HG03196 (cell line): ENCODE data around the gene RGMA.
A peak's percentile ranks its signal among the peaks of the same experiment; 100 is the strongest.
"Not testable (repeated sequence)": the region's sequence is repeated elsewhere in the genome, so short reads cannot be mapped to it uniquely, and the experiment has no call there.

Source experiments
- ATAC-seq: cut with Tn5 transposase; IDR thresholded peaks from one replicate; pipeline ENCODE4 v1.9.1; 2021; ENCODE audit not compliant: unreplicated experiment

The RGMA gene

DNA sequence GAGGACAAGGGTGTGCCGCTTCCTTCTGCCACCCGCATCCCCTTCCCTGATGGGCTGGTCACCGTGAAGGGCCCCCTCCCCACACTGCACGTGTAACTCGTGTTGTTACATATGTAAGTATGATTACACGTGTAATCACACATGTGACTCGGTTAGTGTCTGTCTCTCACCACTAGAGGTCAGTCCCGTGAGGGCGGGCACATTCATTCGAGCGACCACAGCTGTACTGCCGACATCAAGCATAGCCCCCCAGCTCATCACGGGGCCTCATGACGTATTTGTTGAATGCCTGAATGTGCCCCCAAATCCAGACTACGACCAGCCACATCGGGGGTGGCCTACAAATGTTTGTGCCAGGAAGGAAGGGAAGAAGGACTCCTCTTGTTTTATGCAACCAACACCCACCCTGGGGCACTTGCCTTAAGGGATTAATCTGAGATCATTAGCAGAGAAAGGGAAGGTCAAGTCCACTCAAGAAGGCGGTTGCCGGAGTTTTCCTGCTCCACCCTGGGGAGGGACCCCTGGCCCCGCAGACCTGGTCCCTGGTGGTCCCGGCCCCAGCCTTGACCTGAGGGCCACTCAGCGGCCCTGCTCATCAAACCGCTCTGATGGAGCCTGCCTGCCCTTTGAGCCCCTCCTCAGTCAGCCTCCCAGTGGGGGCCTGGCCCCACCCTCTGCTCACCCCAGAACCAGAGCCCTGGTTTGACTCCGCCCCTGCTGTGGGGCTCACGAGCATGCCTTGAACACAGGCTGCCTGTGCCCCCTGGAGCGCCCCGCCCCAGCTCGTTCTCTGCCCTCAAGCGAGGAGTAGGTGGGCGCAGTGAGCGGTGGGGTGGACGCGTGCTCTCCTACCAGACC, 52.8 kb downstream of the RGMA start:
- ATAC-seq: peak; percentile 78

GRCh38 chr15:93035092-93035915, 53.7 kb downstream of the RGMA start:
- ATAC-seq: no peak

DNA sequence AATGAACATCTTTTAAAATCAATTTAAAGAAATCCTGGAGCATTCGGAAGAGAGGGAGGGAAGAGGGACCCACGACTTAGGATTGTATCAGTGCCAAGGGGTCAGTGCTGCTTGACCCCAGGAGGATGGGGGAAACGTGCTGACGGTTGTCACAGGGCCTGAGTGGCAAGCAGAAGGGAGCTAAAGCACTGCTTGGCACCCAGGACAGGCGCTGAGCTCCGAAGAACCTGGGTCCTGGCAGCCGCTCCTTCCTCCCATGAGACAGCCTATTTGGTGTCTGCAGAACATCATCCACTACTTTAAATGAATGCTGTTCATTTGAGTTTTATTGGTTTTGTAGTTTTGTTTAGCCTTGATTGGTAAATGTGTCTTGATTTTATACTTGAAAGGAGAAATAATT, 54.5 kb downstream of the RGMA start:
- ATAC-seq: no peak

- ATAC-seq: no peak
Measured at GRCh38 chr15:93033434-93034045, 55.5 kb downstream of the RGMA start.

GRCh38 chr15:93032515-93033206, 56.4 kb downstream of the RGMA start:
- not testable (repeated sequence) for ATAC-seq

DNA sequence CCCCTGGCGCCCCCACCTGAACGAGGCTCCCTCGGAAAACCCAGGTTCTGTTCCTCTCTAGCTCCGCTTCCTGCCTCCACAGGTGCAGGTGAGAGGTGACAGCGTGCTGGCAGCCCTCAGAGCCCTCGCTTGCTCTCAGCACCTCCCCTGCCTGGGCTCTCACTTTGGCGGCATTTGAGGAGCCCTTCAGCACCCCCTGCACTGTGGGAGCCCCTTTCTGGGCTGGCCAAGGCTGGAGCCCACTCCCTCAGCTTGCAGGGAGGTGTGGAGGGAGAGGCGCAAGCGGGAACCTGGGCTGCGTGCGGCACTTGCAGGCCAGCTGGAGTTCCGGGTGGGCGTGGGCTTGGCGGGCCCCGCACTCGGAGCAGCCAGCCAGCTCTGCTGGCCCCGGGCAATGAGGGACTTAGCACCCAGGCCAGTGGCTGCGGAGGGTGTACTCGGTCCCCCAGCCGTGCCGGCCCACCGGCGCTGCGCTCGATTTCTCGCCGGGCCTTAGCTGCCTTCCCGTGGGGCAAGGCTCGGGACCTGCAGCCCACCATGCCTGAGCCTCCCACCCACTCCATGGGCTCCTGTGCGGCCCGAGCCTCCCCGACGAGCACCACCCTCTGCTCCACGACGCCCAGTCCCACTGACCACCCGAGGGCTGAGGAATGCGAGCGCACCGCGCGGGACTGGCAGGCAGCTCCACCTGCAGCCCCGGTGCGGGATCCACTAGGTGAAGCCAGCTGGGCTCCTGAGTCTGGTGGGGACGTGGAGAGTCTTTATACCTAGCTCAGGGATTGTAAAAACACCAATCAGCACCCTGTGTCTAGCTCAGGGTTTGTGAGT, 57.2 kb downstream of the RGMA start:
- not testable (repeated sequence) for ATAC-seq

GRCh38 chr15:93031103-93031464, 57.9 kb downstream of the RGMA start:
- ATAC-seq: no peak

- ATAC-seq: peak; percentile 74
Measured at GRCh38 chr15:93030430-93031102, 58.4 kb downstream of the RGMA start.

DNA sequence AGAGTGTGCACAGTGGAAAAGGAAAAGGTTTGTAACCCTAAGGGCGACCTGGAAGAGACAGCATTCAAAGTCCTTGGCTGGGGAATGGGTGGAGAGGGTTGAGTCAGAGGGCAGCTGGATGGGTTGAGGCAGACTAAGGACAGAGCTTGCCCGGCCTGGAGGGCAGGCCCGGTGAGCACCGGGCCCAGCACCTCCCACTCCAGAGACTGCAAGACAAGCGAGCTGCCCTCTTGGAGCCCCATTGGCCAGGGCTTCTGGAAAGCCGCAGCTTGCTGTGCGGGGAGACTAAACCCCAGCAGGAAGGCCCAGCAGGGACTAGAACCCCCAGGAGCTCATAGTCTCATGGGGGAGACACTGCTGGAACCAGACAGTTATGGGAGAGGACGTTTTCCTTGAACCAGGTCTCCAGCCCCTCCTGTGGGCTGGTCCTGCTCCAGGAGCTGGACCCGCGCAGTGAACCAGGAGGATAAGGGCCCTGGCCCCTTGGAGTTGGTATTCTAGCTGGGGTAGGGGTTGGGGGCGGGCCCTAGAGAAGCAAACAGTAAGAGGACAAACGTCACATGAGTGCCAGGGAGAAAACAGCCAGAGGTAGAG, 59.1 kb downstream of the RGMA start:
- ATAC-seq: no peak

DNA sequence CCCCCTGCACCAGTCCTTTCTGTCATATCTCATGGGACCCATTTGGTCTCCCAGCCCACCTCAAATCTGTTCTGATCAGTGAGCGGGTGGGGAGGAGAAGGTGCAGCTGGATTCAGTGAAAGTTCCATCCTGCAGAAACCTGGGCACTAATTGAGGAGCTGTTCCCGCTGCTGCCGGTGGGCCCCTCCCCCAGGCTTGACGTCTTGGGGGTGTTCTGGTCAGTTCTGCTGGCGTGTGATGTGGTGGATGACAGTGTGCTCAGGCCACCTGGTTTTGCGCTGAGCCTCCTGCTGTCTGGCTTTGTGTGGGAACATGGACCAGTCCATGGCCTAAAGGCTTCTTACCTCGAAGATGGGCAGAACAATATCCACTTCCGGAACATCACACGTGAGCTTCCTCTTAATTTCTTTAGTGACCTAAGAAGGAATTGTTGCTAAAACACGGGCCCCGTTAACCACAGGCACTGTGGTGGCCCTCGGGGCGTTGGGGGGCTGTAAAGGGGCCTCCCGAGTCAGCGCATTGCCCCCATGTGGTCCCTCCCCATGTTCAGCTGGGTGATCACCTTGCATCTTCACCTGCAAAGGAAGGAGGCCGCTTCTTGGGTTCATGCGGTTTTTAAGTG, 59.7 kb downstream of the RGMA start:
- ATAC-seq: no peak

DNA sequence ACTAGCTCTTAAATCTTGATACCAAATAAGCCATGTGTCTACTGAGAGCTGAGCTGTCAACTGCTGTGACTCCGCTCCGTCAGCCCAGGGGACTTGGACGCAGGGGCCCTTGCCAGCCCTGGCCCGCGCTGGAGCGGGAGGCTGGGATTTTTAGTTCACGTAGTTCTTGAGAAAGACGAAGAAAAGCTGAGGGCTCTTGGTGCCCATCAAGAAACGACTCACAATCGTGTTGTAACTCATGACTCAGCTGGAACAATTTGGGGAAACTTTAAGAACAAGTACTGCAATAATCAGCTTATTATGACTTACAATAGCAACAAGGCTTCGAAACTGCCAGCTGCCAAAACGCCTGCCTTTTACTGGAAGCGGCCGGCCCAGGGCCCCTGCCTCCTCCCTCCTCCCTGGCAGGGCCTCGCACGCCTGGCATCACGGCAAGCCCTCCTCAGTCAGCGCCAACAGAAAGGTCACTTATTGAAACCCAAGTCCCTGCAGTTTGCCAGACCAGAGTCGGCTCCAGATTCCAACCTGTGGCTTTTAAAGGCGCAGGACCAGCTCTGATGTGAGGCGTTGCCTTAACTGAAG, 60.3 kb downstream of the RGMA start:
- ATAC-seq: no peak

DNA sequence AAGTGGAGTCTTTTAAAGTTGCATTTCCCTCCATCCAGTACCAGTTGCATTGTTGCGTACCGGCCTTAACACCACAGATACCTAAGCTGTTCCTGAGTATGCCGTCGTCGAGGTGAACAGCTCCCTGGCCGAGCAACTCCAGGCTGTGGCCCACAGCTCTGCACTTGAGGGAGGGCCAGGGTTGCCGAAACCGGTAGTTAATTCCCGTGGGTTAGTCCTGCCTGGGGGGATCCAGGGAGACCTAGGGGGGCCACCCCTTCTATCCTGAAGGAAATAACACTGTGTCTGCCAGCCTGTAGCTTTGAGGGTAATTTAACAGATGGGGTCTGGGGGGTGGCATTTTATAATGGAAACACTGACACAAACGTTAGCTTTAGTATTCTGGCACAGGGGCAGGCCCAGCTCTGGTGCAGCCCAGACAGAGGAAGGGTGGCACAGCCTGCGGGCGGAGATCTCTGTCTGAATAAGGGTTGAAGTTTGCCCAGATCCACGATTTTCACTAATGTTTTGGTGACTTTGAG, 60.8 kb downstream of the RGMA start:
- ATAC-seq: no peak

- ATAC-seq: no peak
Measured at GRCh38 chr15:93027413-93027812, 61.6 kb downstream of the RGMA start.

- no peak for ATAC-seq
Measured at GRCh38 chr15:93026380-93026817, 62.6 kb downstream of the RGMA start.

DNA sequence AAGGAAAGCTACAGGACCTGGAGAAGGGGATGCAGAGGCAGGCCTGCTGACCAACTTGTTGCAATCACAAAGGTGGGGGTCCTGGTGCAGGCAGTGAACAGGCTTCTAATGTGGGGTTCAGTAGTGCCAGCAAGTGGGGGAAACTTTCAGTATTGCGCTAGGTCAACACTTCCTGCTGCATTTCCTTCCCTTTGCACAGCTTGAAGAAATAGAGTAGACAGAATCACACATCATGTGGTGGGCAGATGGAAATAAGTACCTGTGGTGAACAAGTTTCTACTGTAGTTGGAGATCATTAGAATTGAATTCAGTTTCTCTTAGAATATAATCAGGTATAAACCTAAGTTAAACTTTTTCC, 63.4 kb downstream of the RGMA start:
- no peak for ATAC-seq

DNA sequence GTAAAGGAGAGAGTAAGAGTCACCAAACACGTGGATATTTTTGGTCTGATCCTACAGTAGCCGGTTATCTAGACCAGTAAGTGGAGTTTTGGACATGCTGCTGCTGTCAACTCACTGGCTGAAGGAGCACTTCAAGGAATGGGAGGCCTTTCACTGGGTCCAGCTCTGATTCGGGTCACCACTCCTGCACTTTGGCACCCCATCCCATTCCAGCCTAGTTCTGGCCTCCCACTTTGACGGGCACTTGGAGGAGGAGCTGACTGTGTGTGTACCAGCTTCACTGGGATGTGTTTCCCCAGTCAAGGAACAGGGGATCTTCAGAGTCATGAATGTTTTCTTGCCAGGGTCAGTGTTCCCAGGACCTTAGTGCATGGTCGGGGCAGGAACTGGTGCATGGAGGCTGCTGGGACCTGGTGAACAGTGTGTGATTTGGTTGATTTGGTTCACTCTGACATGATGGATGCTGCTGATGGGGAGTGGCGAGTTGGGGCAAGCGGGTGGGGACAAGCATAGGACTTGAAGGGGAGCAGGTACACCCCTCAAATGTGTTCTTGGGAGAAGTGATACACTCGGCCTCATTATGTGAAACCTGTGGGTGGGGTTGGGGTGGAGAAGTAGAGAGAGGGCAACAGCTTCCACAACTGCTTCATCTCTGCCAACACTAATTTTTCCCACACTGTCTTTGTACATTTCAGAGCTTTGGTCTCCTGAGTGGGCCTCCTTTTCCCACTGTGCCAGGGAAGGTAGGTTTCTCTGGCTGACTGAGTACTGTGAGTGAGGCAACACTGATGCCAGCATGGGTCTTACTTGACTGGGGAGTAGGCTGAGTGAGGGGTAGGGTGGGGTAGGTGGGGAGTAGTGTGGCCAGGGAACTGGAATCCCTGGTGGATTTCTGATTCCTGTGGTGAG, 64.0 kb downstream of the RGMA start:
- no peak for ATAC-seq

- ATAC-seq: no peak
Measured at GRCh38 chr15:93024293-93024692, 64.7 kb downstream of the RGMA start.
